Osteoblast (primary cell): Measurements from ENCODE around the gene FBXW8. TPM values are rescaled to one million over a fixed set of nuclear protein-coding genes. Genes with fewer than 3 reads are reported as not detected.

Source experiments
- DNase-seq: peaks from one replicate; pipeline ENCODE4 v3.0.0; 2011; ENCODE audit warnings: low spot score, mixed read lengths; ENCODE audit not compliant: insufficient read length; ENCODE audit errors: missing footprints
- H2AFZ ChIP-seq: 2 replicates; pipeline ENCODE4 v1.6.0; 2011; ENCODE audit warnings: mild to moderate bottlenecking, low read length
- H3K27ac ChIP-seq: 2 replicates; pipeline ENCODE4 v1.5.1; 2011; ENCODE audit warnings: mild to moderate bottlenecking, low read depth, low read length, moderate library complexity
- H3K27me3 ChIP-seq: 2 replicates; pipeline ENCODE4 v1.6.0; 2012; ENCODE audit warnings: mild to moderate bottlenecking, control low read depth, inconsistent platforms, low read length, moderate library complexity; ENCODE audit not compliant: insufficient read depth
- H3K36me3 ChIP-seq: 2 replicates; pipeline ENCODE4 v1.5.1; 2011; ENCODE audit warnings: mild to moderate bottlenecking, low read length, control low read depth, moderate library complexity; ENCODE audit not compliant: insufficient read depth
- H3K4me1 ChIP-seq: 2 replicates; pipeline ENCODE4 v1.5.1; 2011; ENCODE audit warnings: mild to moderate bottlenecking, low read length, control low read depth, moderate library complexity; ENCODE audit not compliant: insufficient read depth
- H3K4me2 ChIP-seq: 2 replicates; pipeline ENCODE4 v1.6.0; 2011; ENCODE audit warnings: mild to moderate bottlenecking, low read length; ENCODE audit not compliant: insufficient read depth
- H3K4me3 ChIP-seq: fragments of 200-600 bp; sonication (generic); 3 replicates; pipeline ENCODE4 v1.5.1; 2012; ENCODE audit warnings: mild to moderate bottlenecking, low read length, inconsistent platforms; ENCODE audit not compliant: insufficient read depth
- H3K79me2 ChIP-seq: 2 replicates; pipeline ENCODE4 v1.6.0; 2012; ENCODE audit warnings: mild to moderate bottlenecking, low read length, control low read depth, inconsistent platforms; ENCODE audit not compliant: insufficient read depth
- H3K9me3 ChIP-seq: 2 replicates; pipeline ENCODE4 v1.5.1; 2011; ENCODE audit warnings: low read depth, low read length, control low read depth
- H4K20me1 ChIP-seq: 2 replicates; pipeline ENCODE4 v1.6.0; 2012; ENCODE audit warnings: mild to moderate bottlenecking, low read length, control low read depth; ENCODE audit not compliant: insufficient read depth
- CTCF ChIP-seq: IDR thresholded peaks from 2 replicates; pipeline ENCODE4 v1.5.1; 2011; ENCODE audit warnings: mild to moderate bottlenecking, low read depth, low read length, moderate library complexity; ENCODE audit errors: extremely low read depth
- total RNA-seq: library from RNA; depleted of rRNA; stranded (reverse); fragments of >200 nt; gene quantifications from 2 replicates; pipeline ENCODE4 v1.2.3, GENCODE V29; 2012

The FBXW8 gene
- total RNA-seq, 1 donor: 27.5 TPM

GRCh38 chr12:116941188-116941587, 30.4 kb downstream of the FBXW8 start:
- H3K4me3 ChIP-seq: no peak overlapping the region
- no peak for DNase-seq
- H3K27me3 ChIP-seq: no peaks in the 10 kb centered on the region
- peaks cover 31% of the 10 kb centered on the region for H3K36me3 ChIP-seq
- TF ChIP-seq CTCF: no peak
- no peak overlapping the region for H3K27ac ChIP-seq
- no peaks in the 10 kb centered on the region for H3K4me1 ChIP-seq
- peaks cover 43% of the 10 kb centered on the region for H4K20me1 ChIP-seq
- no peak overlapping the region for H3K4me2 ChIP-seq
- H3K79me2 ChIP-seq: peaks cover 58% of the 10 kb centered on the region
- H2AFZ ChIP-seq: no peak overlapping the region
- peaks cover 4% of the 10 kb centered on the region for H3K9me3 ChIP-seq

DNA sequence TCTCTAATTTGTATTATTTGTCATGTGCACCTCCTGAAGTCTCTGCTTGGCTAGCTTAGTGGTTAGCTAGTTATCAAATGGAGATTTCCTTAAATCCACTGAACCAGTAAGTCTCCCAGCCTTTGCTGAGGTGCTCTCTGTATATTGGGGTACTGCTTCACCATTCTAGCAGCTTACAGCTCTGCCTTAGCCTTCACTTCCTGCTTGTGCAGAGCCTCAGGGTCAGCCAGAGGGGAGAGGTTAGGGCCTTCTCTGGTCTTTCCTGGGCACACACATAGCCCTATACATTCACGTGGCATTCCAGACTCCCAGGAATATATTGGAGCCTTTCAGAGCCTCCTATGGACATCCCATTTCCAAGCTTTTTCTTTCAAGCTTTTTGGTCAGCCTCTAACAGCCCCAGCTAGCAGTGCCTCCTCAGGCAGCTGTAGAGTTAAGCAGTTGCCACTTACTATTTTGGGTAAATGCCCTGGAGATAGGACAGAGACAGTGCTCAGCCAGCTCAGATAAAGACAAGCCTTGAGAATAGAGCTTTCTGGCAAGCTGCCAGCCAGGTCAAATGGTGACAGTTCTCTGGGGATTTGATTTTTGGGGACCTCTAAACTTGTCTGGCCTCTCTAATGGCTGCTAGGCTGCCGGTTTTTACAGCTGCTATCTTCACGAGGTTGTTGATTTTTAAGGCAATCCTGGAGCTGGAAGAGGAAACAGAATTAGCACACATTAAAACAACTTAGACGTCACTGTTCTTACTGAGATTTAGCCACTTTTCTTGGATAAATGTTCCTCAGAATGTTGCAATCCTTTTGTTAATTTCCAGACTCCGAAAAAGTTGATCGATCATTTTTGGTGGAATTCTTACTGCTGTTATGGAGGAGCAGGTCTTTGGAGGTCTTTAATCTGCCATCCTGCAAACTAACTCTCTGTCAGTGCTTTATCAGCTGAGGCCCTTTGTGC, 32.9 kb downstream of the FBXW8 start:
- Histone ChIP-seq H2AFZ (no peak overlapping the region), H3K79me2 (peaks cover 42% of the 10 kb centered on the region), H3K4me3 (no peak overlapping the region), H3K27ac (no peak overlapping the region), H3K9me3 (peaks cover 4% of the 10 kb centered on the region), H3K27me3 (no peaks in the 10 kb centered on the region), H3K4me1 (no peaks in the 10 kb centered on the region), H4K20me1 (peaks cover 27% of the 10 kb centered on the region), H3K4me2 (no peak overlapping the region), H3K36me3 (peaks cover 43% of the 10 kb centered on the region)
- DNase-seq: no peak
- no peak for TF ChIP-seq CTCF

DNA sequence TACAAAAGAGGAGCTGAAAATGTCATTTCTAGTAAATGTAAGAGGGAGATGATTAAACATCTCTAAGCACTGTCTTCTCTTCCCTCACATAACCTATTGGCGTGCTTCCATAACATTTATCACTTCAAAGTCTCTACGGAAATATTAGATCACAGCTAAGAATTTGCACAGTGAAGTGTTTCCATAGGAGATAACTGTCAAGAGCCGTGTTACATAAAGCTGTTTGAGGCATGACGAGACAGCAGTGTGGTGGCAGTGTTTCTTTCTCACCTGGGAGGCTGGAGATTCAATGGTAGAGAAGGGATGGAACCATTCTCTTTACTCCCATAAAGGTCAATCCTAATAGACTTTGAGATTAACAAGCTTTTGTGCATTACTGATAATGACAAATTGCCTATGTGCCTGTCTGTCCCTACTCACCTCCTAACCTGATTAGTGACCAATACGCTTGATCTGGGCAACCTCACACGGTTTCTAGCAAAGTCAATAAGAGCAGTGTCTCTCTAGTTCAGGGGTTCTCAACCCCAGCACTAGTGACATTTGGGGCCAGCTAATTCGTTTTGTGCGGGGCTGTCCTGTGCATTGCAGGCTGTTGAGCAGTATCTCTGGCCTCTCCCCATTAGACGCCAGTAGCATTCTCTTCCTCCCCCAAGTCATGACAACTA, 35.3 kb downstream of the FBXW8 start:
- peaks cover 4% of the 10 kb centered on the region for H3K9me3 ChIP-seq
- no peak overlapping the region for H3K4me3 ChIP-seq
- no peak for DNase-seq
- H3K4me2 ChIP-seq: no peak overlapping the region
- no peak overlapping the region for H2AFZ ChIP-seq
- no peaks in the 10 kb centered on the region for H3K4me1 ChIP-seq
- H3K27me3 ChIP-seq: no peaks in the 10 kb centered on the region
- H4K20me1 ChIP-seq: peaks cover 16% of the 10 kb centered on the region
- no peak overlapping the region for H3K27ac ChIP-seq
- no peak for TF ChIP-seq CTCF
- H3K79me2 ChIP-seq: peaks cover 24% of the 10 kb centered on the region
- H3K36me3 ChIP-seq: peaks cover 52% of the 10 kb centered on the region

DNA sequence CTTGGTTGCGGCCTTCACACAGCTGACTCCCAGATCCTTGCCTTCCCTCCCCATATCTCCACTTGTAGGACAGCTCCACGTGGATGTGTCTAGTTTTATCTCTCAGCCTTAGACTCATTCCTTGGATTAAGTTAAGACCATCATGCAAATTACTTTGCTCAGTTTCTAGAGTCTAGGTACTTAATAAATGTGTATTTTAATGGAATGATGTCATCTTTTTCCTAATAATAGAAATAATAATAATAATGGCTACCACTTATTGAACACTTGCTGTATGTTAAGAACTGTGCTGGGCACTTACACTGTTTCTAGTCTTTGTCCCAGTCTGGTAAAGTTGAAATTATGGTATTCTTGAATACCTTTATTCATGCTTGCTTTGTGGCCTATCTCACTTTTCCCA, 37.5 kb downstream of the FBXW8 start:
- H4K20me1 ChIP-seq: peaks cover 12% of the 10 kb centered on the region
- H3K4me3 ChIP-seq: no peak overlapping the region
- no peak overlapping the region for H3K4me2 ChIP-seq
- no peaks in the 10 kb centered on the region for H3K27me3 ChIP-seq
- no peaks in the 10 kb centered on the region for H3K4me1 ChIP-seq
- peaks cover 4% of the 10 kb centered on the region for H3K9me3 ChIP-seq
- H3K79me2 ChIP-seq: peaks cover 15% of the 10 kb centered on the region
- H3K27ac ChIP-seq: no peak overlapping the region
- no peak for DNase-seq
- no peak for TF ChIP-seq CTCF
- no peak overlapping the region for H2AFZ ChIP-seq
- peaks cover 62% of the 10 kb centered on the region for H3K36me3 ChIP-seq
